Hematopoietic multipotent progenitor cell treated with erythropoietin and hydrocortisone succinate and interleukin-3 and kit ligand, for 8 days (in vitro differentiated cells): ENCODE results near the gene TBC1D2B.
A peak's percentile ranks its signal among the peaks of the same experiment; 100 is the strongest.

Source experiments
- DNase-seq: peaks from one replicate; pipeline ENCODE4 v3.0.0-alpha.2; 2015

Gene TBC1D2B

DNA sequence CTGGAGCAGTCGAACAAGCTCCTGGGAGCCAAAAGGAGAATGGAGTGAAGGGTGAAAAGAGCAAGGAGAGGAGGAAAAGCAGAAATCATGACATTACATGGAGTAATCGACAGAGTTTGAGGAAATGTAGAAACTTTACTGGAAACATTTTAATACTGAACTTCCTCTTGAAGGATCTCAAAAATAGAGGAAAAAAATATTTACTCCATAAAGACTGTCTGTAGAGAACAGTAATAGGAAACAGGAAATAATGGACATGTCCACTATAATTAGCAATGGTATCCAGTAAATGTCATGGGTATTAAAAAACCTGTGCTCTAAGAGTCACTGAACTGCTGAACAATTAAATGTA lies 53.0 kb downstream of the TBC1D2B start:
- no peak for DNase-seq

DNA sequence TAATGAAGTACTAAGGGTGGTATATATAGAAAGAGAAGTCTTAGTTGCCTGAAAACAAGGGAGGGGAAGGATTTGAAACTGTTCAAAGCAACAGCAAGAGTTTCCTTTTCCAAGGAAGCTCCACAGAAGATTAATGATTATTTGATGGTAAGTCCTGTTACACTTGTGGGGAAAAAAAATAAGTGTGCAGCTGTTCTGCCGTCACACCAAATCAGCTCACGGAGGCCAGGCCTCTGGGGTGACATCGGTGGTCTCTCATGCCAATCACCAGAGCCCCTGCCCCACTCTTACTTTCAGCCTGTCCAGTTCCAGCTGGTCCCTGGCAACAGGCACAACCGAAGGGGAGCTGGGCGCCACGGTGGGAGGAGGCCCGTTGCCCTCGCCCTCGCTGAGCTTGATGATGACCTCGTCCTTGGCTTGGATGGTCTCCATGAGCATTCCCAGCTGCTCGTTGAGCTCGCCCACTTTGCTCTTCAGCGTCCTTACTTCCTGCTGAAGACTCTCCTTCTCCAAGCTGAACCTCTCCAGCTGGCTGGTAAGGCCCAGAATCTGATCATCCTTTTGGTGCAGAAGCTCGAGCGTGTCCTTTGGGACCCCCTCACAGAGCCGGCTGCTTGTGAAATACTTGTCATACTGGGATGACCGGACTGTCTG lies 53.5 kb downstream of the TBC1D2B start:
- DNase-seq, result no peak

GRCh38 chr15:78023081-78023665 lies 54.3 kb downstream of the TBC1D2B start:
- no peak for DNase-seq

DNA sequence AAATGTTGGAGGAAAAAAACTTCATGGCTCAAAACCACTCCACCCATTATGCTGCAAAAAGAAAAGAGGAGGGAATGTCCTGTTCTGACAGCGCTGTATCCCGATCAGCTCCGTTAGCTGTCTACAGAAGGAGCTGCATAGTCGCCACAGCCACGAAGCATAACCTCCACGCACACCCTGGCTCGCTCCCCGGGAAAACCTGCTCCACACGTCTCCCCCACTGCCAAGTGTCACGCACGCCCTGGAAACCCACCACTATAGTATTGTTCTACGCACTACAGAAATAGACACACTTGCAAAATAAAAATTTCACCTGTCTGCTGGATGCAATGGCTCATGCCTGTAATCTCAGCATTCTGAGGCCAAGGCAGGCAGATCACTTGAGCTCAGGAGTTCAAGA lies 55.8 kb downstream of the TBC1D2B start:
- DNase-seq, result no peak

DNA sequence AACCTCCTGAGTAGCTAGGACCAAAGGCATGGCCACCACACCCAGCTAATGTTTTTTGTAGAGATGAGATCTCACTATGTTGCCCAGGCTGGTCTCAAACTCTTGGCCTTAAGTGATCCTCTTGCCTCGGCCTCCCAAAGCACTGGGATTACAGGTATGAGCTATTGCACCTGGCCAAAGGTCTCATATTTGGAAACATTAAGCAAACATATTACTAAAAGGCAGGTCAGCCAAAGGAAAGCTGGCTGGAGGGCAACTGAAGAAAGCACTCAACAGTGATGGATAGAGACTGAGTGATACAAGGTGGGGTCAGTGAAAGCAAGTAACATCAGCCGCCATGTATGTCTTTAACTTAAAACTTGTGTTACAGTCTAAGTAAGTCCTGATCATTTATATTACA lies 57.5 kb downstream of the TBC1D2B start:
- no peak for DNase-seq

DNA sequence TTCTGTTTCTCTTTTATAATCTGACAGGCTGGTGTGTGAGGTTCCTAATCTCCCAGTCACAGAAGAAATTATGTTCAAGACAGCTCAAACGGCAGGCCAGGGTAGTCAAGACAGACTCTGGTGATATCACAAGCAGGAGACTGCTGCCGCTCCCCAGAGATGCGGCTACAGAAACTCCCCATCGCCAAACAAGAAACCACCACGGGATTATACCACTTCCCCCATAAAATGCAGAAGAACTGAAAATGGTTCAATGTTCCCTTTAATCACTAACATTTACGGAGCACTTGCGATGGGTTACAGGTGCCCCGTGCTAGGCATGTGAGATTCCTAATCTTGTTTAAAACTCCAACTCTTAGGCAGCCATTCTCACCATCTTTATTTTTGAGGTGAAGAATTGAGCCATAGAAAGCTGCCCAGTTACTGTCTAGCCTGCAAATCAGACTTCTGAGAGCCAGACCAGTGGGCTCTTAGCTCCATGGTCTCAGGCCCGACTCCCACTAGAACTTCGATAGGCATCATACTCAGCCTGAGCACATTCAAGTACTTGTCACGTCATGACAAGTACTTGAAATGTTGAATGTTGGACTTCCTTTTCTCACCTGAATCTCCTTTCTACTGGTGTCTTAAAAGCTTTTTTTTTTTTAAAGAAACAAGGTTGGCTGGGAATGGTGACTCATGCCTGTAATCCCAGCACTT lies 58.4 kb downstream of the TBC1D2B start:
- DNase-seq, result peak; percentile 86

- DNase-seq, result no peak
Measured at GRCh38 chr15:78018445-78018844, 59.1 kb downstream of the TBC1D2B start.

GRCh38 chr15:78016860-78017259 lies 60.7 kb downstream of the TBC1D2B start:
- no peak for DNase-seq

- DNase-seq, result no peak
Measured at GRCh38 chr15:78012643-78013077, 64.9 kb downstream of the TBC1D2B start.

DNA sequence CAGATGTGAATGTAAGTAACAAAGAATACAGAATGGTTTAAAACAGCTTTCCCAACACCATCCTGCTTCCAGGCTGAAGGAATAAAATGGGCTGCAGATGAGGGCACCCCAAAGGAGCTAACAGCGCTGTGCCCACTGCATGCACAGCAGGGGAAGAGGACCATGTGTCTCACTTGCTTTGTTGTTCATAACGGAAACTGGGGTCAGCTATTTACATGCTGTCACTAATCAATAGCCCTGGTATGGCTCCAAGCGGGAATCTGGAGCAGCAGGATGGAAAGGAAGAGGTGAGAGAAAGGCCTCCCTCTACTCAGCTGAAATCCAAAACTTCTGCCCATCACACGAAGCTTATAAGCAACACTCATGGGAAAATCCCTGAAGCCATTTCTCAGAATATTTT lies 67.4 kb downstream of the TBC1D2B start:
- DNase-seq, result no peak

GRCh38 chr15:78007964-78008886 lies 69.3 kb downstream of the TBC1D2B start:
- no peak for DNase-seq

- DNase-seq, result no peak
Measured at GRCh38 chr15:78007211-78007931, 70.1 kb downstream of the TBC1D2B start.

GRCh38 chr15:78006567-78007205 lies 70.8 kb downstream of the TBC1D2B start:
- no peak for DNase-seq

GRCh38 chr15:78004919-78005634 lies 72.4 kb downstream of the TBC1D2B start:
- DNase-seq, result no peak

- no peak for DNase-seq
Measured at GRCh38 chr15:78004222-78004727, 73.2 kb downstream of the TBC1D2B start.

DNA sequence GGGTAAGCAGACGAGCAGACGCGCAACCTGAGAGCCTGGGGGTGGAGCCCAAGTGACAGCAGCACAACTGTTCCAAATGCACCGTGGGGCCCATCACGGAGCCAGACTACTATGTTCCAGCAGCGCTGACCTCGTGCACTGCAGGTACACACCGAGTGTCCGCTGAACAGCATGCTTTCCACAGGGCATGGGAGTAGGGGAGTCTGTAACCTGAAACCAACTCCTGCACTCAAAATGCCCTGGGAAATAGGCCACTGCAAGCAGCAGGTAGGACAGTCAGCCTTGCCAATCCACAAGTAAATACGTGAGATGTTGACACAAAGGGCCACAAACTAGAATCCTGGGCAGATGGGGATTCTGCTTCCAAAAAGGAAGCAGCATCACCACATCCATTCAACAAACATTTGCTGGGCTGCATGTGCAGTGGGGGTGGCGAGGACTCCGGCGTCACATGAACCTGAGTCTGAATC lies 73.9 kb downstream of the TBC1D2B start:
- DNase-seq, result no peak

DNA sequence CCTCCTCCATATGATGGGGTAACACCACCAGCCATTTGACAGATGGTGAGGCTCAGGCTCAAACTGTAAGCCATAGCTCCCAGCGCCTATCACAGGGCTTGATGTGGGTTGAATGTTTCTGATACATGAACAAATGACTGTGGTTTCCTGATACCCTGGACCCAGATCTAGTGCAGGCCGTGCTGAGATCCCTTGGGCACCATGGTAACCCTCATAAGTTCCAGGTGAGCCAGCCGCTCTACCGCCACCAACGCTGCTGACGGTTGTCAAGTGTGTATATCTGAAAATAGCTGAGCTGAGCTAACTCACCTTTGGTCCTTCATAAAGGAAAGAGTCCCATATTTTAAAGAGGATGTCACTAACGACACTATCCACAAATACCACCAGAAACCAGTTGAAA lies 74.5 kb downstream of the TBC1D2B start:
- DNase-seq, result no peak

GRCh38 chr15:78001656-78002055 lies 75.9 kb downstream of the TBC1D2B start:
- DNase-seq, result no peak

- DNase-seq, result no peak
Measured at GRCh38 chr15:78000927-78001249, 76.6 kb downstream of the TBC1D2B start.

- DNase-seq, result peak; percentile 86
Measured at GRCh38 chr15:78000091-78000926, 77.2 kb downstream of the TBC1D2B start.
